ENCODE results near the gene ANKRD60.

Gene ANKRD60

GRCh38 chr20:58198384-58198783 lies 30.1 kb downstream of the ANKRD60 start:
- H3K27ac ChIP-seq: no peak overlapping the region
- no peak overlapping the region for H3K4me3 ChIP-seq

GRCh38 chr20:58197185-58197469 lies 31.3 kb downstream of the ANKRD60 start:
- no peak overlapping the region for H3K4me3 ChIP-seq
- H3K27ac ChIP-seq: no peak overlapping the region

- H3K27ac ChIP-seq: no peak overlapping the region
These were observed 31.9 kb downstream of the ANKRD60 start for GRCh38 chr20:58196402-58197184.

DNA sequence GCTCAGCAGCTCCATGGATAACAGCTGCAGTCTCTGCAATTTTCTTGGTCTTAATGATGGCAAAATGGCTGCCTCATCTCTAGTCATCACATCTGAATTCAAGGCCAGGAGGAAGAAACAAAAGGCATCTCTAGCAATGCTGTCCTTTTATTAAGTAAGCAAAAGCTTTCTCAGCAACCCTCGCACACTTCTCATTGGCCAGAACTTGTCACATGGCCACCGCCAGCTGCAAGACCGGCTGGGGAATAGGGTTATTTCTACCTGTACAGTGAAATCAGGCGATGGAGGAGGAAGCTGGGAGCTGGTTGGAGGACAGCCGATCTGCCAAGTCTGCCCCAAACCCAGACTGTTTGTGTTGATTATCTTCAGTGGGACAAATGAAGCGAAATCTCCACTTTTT lies 33.4 kb downstream of the ANKRD60 start:
- Histone ChIP-seq H3K27ac (peak overlapping the region in 1 of 21 experiments; percentile 12), H3K4me3 (no peak overlapping the region)

More at GRCh38 chr20:58196402-58197184, 31.9 kb downstream of the ANKRD60 start:
- H3K4me3 ChIP-seq: no peak overlapping the region

GRCh38 chr20:58194175-58194791 lies 34.2 kb downstream of the ANKRD60 start:
- H3K4me3 ChIP-seq: no peak overlapping the region
- peak overlapping the region in 1 of 21 experiments; percentile 12 for H3K27ac ChIP-seq

- H3K27ac ChIP-seq: no peak overlapping the region
- H3K4me3 ChIP-seq: no peak overlapping the region
These were observed 35.9 kb downstream of the ANKRD60 start for GRCh38 chr20:58192567-58192966.

- no peak overlapping the region for H3K4me3 ChIP-seq
These were observed 36.4 kb downstream of the ANKRD60 start for GRCh38 chr20:58192065-58192464.

GRCh38 chr20:58188527-58188926 lies 39.9 kb downstream of the ANKRD60 start:
- H3K27ac ChIP-seq: no peak overlapping the region

More at GRCh38 chr20:58192065-58192464, 36.4 kb downstream of the ANKRD60 start:
- H3K27ac ChIP-seq: no peak overlapping the region

DNA sequence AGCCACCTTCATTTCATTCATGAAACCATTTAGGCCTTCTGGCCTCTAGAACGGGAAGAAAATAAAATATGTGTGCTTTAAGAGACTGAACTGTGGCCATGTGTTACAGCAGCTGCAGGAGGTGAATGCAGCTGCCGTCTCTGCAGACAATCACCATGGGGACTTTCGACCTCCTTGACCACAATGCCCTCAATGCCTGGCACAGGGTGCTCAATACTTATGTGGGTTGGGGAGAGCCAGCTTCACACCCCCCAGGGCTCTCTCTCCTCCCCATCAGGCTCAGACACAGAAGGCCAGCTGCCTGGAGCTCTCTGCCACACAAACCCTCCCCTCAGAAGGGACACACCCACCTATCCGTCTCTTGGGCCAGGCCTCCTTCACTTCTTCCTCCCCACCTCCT lies 43.5 kb downstream of the ANKRD60 start:
- H3K27ac ChIP-seq: no peak overlapping the region
- no peak overlapping the region for H3K4me3 ChIP-seq

More at GRCh38 chr20:58188527-58188926, 39.9 kb downstream of the ANKRD60 start:
- no peak overlapping the region for H3K4me3 ChIP-seq

GRCh38 chr20:58184063-58184462 lies 44.4 kb downstream of the ANKRD60 start:
- H3K4me3 ChIP-seq: no peak overlapping the region
- H3K27ac ChIP-seq: no peak overlapping the region

GRCh38 chr20:58182521-58183140 lies 45.8 kb downstream of the ANKRD60 start:
- Histone ChIP-seq H3K27ac (no peak overlapping the region), H3K4me3 (no peak overlapping the region)

- peak overlapping the region in 2 of 7 experiments; percentile 1 to 9 for H3K4me3 ChIP-seq
- peak overlapping the region in 7 of 21 experiments; percentile 40 to 66 (median 45) for H3K27ac ChIP-seq
These were observed 48.9 kb downstream of the ANKRD60 start for GRCh38 chr20:58179432-58180099.

- Histone ChIP-seq H3K27ac (peak overlapping the region in 6 of 21 experiments; percentile 40 to 66 (median 46)), H3K4me3 (no peak overlapping the region)
These were observed 49.4 kb downstream of the ANKRD60 start for GRCh38 chr20:58179083-58179431.

DNA sequence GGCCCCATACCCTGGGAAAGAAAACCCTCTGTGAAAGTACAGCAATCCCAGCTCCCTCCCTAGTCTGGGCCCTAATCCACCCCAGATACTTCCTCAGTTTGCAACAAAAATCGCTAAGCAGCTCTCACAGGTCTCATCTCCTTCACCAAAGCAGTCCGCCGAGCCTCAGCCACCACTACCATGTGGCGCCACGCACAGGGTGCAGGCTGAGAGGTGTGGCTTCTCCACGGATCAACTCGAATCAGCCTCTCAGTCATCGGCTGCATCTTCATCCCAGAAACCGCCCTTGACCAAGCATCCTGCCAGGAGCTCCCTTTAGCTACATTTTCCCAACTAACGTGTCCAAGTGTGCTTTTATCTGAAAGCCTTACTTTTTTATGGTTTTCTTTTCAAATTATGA lies 50.7 kb downstream of the ANKRD60 start:
- peak overlapping the region in 7 of 21 experiments; percentile 19 to 66 (median 39) for H3K27ac ChIP-seq

GRCh38 chr20:58175836-58176235 lies 52.6 kb downstream of the ANKRD60 start:
- Histone ChIP-seq H3K27ac (peak overlapping the region in 15 of 21 experiments; percentile 17 to 83 (median 69)), H3K4me3 (no peak overlapping the region)

More for the DNA sequence above, 50.7 kb downstream of the ANKRD60 start:
- no peak overlapping the region for H3K4me3 ChIP-seq

- H3K4me3 ChIP-seq: no peak overlapping the region
These were observed 53.0 kb downstream of the ANKRD60 start for GRCh38 chr20:58175425-58175824.

GRCh38 chr20:58174708-58175280 lies 53.7 kb downstream of the ANKRD60 start:
- H3K27ac ChIP-seq: peak overlapping the region in 18 of 21 experiments; percentile 17 to 83 (median 67)
- H3K4me3 ChIP-seq: no peak overlapping the region

More at GRCh38 chr20:58175425-58175824, 53.0 kb downstream of the ANKRD60 start:
- H3K27ac ChIP-seq: peak overlapping the region in 18 of 21 experiments; percentile 17 to 83 (median 68)

DNA sequence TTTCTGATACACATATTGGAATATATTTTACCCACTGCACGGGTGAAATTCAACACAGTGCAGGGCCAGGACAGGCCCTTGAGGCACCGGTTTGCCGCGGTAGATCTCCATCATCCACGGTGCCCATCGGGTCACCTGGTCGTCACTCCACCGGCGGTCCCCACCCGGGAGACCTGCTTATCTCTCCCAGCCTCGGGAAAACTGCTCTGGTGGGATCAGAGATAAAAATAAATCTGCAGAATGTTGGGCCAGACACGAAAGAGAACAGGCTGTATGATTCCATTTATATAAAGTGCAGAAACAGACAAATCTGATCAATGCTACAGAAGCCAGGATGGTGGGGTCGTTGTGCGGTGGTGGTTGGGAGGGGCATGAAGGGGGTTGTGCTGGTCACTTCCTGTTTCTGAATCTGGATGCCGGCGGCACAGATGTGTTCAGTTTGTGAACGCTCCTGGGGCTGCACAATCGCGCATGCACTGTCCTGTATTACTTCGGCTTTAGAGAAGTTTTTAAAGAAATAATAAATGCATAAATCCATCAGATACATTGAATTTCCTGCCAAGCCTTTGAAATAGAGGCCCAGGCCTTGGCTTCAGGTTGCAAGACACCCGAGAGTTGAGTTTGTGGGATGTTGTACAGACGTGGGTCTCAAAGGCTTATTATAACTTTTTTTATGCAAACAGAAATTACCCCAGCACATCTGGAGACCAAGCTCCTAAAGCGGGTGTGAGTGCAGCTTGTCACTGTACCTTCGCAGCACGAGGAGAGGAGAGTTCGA lies 54.3 kb downstream of the ANKRD60 start:
- Histone ChIP-seq H3K4me3 (no peak overlapping the region), H3K27ac (peak overlapping the region in 15 of 21 experiments; percentile 19 to 83 (median 68))

DNA sequence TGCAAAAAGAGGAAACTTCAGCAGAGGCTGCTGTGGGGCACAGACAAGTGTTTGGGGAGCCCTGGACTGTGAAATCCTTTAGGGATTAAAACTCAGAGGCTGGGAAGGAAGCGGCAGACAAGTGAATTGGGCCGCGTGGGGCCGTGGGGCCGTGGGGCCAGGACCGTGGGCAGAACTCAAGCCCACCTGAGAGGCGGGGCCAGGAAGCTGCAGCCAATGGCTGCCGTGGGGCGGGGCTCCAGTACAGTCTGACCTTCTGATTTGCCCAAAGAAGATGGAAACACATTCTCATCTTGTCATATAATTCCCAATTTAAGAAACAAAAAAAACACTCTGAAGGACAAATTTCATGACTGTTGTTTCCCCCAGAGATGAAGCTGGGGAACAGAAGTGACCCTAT lies 55.4 kb downstream of the ANKRD60 start:
- no peak overlapping the region for H3K27ac ChIP-seq
- H3K4me3 ChIP-seq: no peak overlapping the region
